CD14-positive monocyte (primary cell): ENCODE measurements around the gene PLEKHN1. TPM values are rescaled to one million over a fixed set of nuclear protein-coding genes. Genes with fewer than 3 reads are reported as not detected.
"Not testable (repeated sequence)": the region's sequence is repeated elsewhere in the genome, so short reads cannot be mapped to it uniquely, and the experiment has no call there.

Experiments used
- DNase-seq, 3 donors: peaks; one replicate each; pipeline ENCODE4 v3.0.0-alpha.2; 2011 to 2022
- H2AFZ ChIP-seq: 2 replicates; pipeline ENCODE4 v1.6.0; 2012; ENCODE audit warnings: mild to moderate bottlenecking, low read depth, low read length, inconsistent platforms; ENCODE audit not compliant: insufficient read depth, poor library complexity, severe bottlenecking
- H3K27ac ChIP-seq, 2 donors: 1 replicate in 1 of 2; 2 replicates in 1 of 2; pipeline ENCODE4 v1.5.1; 2012 to 2013; ENCODE audit warnings: low read length in 2 of 2, control low read depth in 1 of 2, inconsistent platforms in 1 of 2, low read depth in 1 of 2, mild to moderate bottlenecking in 1 of 2
- H3K27me3 ChIP-seq, 2 donors: one replicate each; pipeline versions ENCODE4 v1.6.0 to v1.6.1; 2011 to 2013; ENCODE audit warnings: low read length in 2 of 2; ENCODE audit not compliant: control insufficient read depth in 2 of 2, insufficient read depth in 2 of 2
- H3K36me3 ChIP-seq, 2 donors: replicated peaks in 1 of 2; 1 replicate in 1 of 2; 2 replicates in 1 of 2; pipeline versions ENCODE4 v1.5.1 to v1.6.1; 2012 to 2013; ENCODE audit warnings: low read length in 2 of 2, control low read depth in 1 of 2, inconsistent platforms in 1 of 2, mild to moderate bottlenecking in 1 of 2; ENCODE audit not compliant: insufficient read depth in 2 of 2, control insufficient read depth in 1 of 2
- H3K4me1 ChIP-seq, 2 donors: 1 replicate in 1 of 2; 2 replicates in 1 of 2; pipeline versions ENCODE4 v1.5.1 to v1.6.1; 2012 to 2013; ENCODE audit warnings: low read length in 2 of 2, control low read depth in 1 of 2, inconsistent platforms in 1 of 2, mild to moderate bottlenecking in 1 of 2, moderate library complexity in 1 of 2; ENCODE audit not compliant: insufficient read depth in 2 of 2, control insufficient read depth in 1 of 2
- H3K4me2 ChIP-seq: replicated peaks from 2 replicates; pipeline ENCODE3; 2012; ENCODE audit warnings: low read length, moderate library complexity, mild to moderate bottlenecking; ENCODE audit not compliant: poor library complexity, severe bottlenecking; ENCODE audit errors: extremely low read depth
- H3K4me3 ChIP-seq, 3 experiments: fragments of 200-600 bp in 1 of 3; sonication (generic) in 1 of 3; replicated peaks in 1 of 3; 1 replicate in 2 of 3; 2 replicates in 1 of 3; pipeline ENCODE4 v1.5.1; 2011 to 2013; ENCODE audit warnings: low read length in 3 of 3, mild to moderate bottlenecking in 3 of 3, control low read depth in 2 of 3, low read depth in 2 of 3, inconsistent platforms in 1 of 3, moderate library complexity in 1 of 3
- H3K79me2 ChIP-seq: 2 replicates; pipeline ENCODE4 v1.6.0; 2012; ENCODE audit warnings: mild to moderate bottlenecking, control low read depth, inconsistent platforms, low read length, moderate library complexity; ENCODE audit not compliant: insufficient read depth
- H3K9ac ChIP-seq: 2 replicates; pipeline ENCODE4 v1.6.0; 2017; ENCODE audit warnings: low read length, mild to moderate bottlenecking; ENCODE audit not compliant: insufficient read depth, poor library complexity, severe bottlenecking
- H3K9me3 ChIP-seq, 2 donors: replicated peaks in 1 of 2; 1 replicate in 1 of 2; 2 replicates in 1 of 2; pipeline versions ENCODE4 v1.5.1 to v1.6.1; 2012 to 2013; ENCODE audit warnings: low read length in 2 of 2, control low read depth in 1 of 2; ENCODE audit not compliant: control insufficient read depth in 1 of 2, insufficient read depth in 1 of 2
- H4K20me1 ChIP-seq: 2 replicates; pipeline ENCODE4 v1.6.0; 2012; ENCODE audit warnings: mild to moderate bottlenecking, low read length, control low read depth, moderate library complexity; ENCODE audit not compliant: insufficient read depth
- H3K27ac Mint-ChIP-seq, 7 donors: one replicate each; pipeline ENCODE4 v1.8.0; 2020; ENCODE audit warnings: mild to moderate bottlenecking in 7 of 7, mixed read lengths in 7 of 7, moderate library complexity in 6 of 7, inconsistent platforms in 2 of 7
- H3K27me3 Mint-ChIP-seq, 3 donors: one replicate each; pipeline ENCODE4 v1.8.0; 2021 to 2022; ENCODE audit warnings: low read depth in 3 of 3, mild to moderate bottlenecking in 3 of 3, mixed read lengths in 3 of 3, moderate library complexity in 3 of 3, inconsistent platforms in 1 of 3
- H3K36me3 Mint-ChIP-seq, 2 donors: one replicate each; pipeline ENCODE4 v1.8.0; 2020; ENCODE audit warnings: mixed read lengths in 2 of 2, inconsistent platforms in 1 of 2, mild to moderate bottlenecking in 1 of 2
- H3K4me1 Mint-ChIP-seq: one replicate; pipeline ENCODE4 v1.8.0; 2020; ENCODE audit warnings: mild to moderate bottlenecking, mixed read lengths
- H3K4me3 Mint-ChIP-seq, 2 donors: one replicate each; pipeline ENCODE4 v1.8.0; 2020; ENCODE audit warnings: mild to moderate bottlenecking in 2 of 2, mixed read lengths in 2 of 2, moderate library complexity in 1 of 2
- H3K9me3 Mint-ChIP-seq, 7 donors: one replicate each; pipeline ENCODE4 v1.8.0; 2020 to 2022; ENCODE audit warnings: mixed read lengths in 7 of 7, mild to moderate bottlenecking in 6 of 7, moderate library complexity in 6 of 7, inconsistent platforms in 2 of 7
- WGBS: methylation state at CpG from one replicate; pipeline ENCODE4 v1.1.5; 2013; ENCODE audit warnings: missing lambda C conversion rate; ENCODE audit not compliant: insufficient coverage; 5-methylcytosine and 5-hydroxymethylcytosine counted together
- intact Hi-C, 2 donors: fragments of 100-400 bp; cut with micrococcal nuclease; formaldehyde crosslinking; loops; one replicate each; pipeline versions ENCODE4 v1.15.0 to v1.15.1; 2023
- polyA plus RNA-seq, 3 donors: library from polyadenylated mRNA; depleted of rRNA in 1 of 3; unstranded in 2 of 3; stranded (reverse) in 1 of 3; fragments of 300-500 nt in 2 of 3; fragments of >200 nt in 1 of 3; fragmentation: Illumina TruSeq in 2 of 3; gene quantifications; 1 replicate in 2 of 3; 2 replicates in 1 of 3; pipeline ENCODE4 v1.2.3, GENCODE V29; 2012 to 2021
- TF ChIP-seq, protein P1 (sequence below): fragments of 200-600 bp; IDR thresholded peaks from one replicate; pipeline ENCODE4 v1.8.0; 2022; ENCODE audit warnings: antibody characterized with exemption, mild to moderate bottlenecking

PLEKHN1 gene
- polyA plus RNA-seq, 3 donors, result 0.21 to 1.5 (median 0.62) TPM

DNA sequence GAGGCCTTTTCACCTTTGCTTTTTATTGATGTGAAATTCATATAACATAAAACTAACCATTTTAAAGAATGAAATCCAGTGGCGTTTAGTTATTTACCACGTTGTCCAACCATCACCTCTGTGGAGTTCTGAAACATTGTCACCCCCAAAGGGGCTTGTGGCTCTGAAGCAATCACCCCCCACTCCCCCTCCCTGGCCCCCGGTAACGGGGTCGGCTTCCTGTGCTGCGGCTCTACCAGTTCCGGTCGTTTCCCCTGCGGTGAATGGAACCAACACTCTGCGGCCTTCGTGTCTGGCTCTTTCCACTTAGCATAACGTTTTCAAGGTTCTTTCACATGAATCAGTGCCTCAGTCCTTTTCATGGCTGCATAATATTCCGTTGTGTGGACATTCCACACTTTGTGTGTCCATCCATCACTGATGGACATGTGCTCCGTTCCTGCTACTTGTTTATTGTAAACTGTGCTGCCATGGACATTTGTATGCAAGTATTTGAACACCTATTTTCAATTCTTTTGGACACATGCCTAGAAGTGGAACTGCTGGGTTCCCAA lies 45.2 kb downstream of the PLEKHN1 start:
- Mint-ChIP-seq H3K27me3 (peaks cover 14 to 36% (median 20%) of the 10 kb centered on the region in 3 donors), H3K4me3 (no peak overlapping the region), H3K36me3 (no peaks in the 10 kb centered on the region), H3K9me3 (peaks cover 0 to 7% (median 2%) of the 10 kb centered on the region in 7 donors), H3K27ac (no peak overlapping the region), H3K4me1 (peaks cover 22% of the 10 kb centered on the region)
- 50% methylated on average over 12 of the region's 14 CpGs for WGBS
- Histone ChIP-seq H3K79me2 (no peaks in the 10 kb centered on the region), H3K4me1 (peaks cover 16 to 27% of the 10 kb centered on the region in 2 donors), H3K9me3 (no peaks in the 10 kb centered on the region), H4K20me1 (no peaks in the 10 kb centered on the region), H3K4me3 (no peak overlapping the region), H3K36me3 (no peaks in the 10 kb centered on the region), H3K4me2 (no peak overlapping the region), H2AFZ (no peak overlapping the region), H3K27ac (no peak overlapping the region), H3K9ac (no peak overlapping the region), H3K27me3 (peaks cover 0 to 2% of the 10 kb centered on the region in 2 donors)
- no peak for DNase-seq
- TF ChIP-seq, protein P1, sequence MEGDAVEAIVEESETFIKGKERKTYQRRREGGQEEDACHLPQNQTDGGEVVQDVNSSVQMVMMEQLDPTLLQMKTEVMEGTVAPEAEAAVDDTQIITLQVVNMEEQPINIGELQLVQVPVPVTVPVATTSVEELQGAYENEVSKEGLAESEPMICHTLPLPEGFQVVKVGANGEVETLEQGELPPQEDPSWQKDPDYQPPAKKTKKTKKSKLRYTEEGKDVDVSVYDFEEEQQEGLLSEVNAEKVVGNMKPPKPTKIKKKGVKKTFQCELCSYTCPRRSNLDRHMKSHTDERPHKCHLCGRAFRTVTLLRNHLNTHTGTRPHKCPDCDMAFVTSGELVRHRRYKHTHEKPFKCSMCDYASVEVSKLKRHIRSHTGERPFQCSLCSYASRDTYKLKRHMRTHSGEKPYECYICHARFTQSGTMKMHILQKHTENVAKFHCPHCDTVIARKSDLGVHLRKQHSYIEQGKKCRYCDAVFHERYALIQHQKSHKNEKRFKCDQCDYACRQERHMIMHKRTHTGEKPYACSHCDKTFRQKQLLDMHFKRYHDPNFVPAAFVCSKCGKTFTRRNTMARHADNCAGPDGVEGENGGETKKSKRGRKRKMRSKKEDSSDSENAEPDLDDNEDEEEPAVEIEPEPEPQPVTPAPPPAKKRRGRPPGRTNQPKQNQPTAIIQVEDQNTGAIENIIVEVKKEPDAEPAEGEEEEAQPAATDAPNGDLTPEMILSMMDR, result no peak
- intact Hi-C loops, result loop anchor here in 1 of 2 donors (10.0 kb wide), 1 partner anchor 363 kb away; the partner anchor contains the start of gene AURKAIP1

DNA sequence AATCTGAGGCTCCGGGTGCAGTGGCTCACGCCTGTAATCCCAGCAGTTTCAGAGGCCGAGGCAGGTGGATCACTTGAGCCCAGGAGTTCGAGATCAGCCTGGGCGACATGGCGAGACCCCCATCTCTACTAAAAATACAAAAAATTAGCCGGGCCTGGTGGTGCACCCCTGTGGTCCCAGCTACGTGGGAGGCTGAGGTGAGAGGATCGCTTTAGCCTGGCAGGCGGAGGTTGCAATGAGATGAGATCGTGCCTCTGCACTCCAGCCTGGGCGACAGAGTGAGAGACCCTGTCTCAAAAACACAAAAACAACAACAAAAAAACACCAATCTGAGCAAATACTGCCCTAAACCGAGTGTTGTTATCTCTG lies 46.4 kb downstream of the PLEKHN1 start:
- not testable (repeated sequence) for H3K36me3 ChIP-seq, H3K9me3 Mint-ChIP-seq, DNase-seq, H4K20me1 ChIP-seq, H3K9me3 ChIP-seq, H3K36me3 Mint-ChIP-seq, H3K79me2 ChIP-seq, H3K27me3 ChIP-seq
- H3K4me3 Mint-ChIP-seq, result peak overlapping the region; percentile 91 to 96
- Histone ChIP-seq H3K4me1 (peaks cover 16 to 27% of the 10 kb centered on the region in 2 donors), H3K9ac (peak overlapping the region; percentile 75), H3K27ac (peak overlapping the region; percentile 66 to 94), H2AFZ (peak overlapping the region; percentile 92), H3K4me3 (peak overlapping the region; percentile 60 to 98 (median 93)), H3K4me2 (peak overlapping the region; percentile 83)
- H3K27ac Mint-ChIP-seq, result peak overlapping the region; percentile 91 to 97 (median 95)
- 89% methylated on average over 4 of the region's 13 CpGs for WGBS
- H3K4me1 Mint-ChIP-seq, result peaks cover 22% of the 10 kb centered on the region
- intact Hi-C loops, result loop anchor here in 1 of 2 donors (10.0 kb wide), 1 partner anchor 362 kb away; the partner anchor contains the start of gene AURKAIP1
- H3K27me3 Mint-ChIP-seq, result peaks cover 15 to 28% (median 19%) of the 10 kb centered on the region in 3 donors
